ENCODE measurements around the gene FMR1. TPM values are rescaled to one million over a fixed set of nuclear protein-coding genes. Genes with fewer than 3 reads are reported as not detected.

FMR1 gene
- total RNA-seq, 5 donors from 2014 or later (not counting 1 experiment from before 2014, with no cell fraction given): 56.1 to 94.2 (median 60.1) TPM

DNA sequence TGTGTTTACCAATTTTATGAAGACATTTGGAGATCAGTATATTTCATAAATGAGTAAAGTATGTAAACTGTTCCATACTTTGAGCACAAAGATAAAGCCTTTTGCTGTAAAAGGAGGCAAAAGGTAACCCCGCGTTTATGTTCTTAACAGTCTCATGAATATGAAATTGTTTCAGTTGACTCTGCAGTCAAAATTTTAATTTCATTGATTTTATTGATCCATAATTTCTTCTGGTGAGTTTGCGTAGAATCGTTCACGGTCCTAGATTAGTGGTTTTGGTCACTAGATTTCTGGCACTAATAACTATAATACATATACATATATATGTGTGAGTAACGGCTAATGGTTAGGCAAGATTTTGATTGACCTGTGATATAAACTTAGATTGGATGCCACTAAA is 1.9 kb downstream of the FMR1 start:
- no peak overlapping the region for H3K4me3 ChIP-seq (ENCODE audit: control insufficient read depth in 1 of 2, extremely low read depth in 1 of 2, low read length in 1 of 2)
- H3K27ac ChIP-seq (ENCODE audit: low read length): no peak overlapping the region
- CTCF ChIA-PET: no interaction called here
- no peaks in the 10 kb centered on the region for H3K36me3 ChIP-seq (ENCODE audit: control insufficient read depth in 2 of 2, extremely low read depth in 1 of 2, insufficient read depth in 1 of 2, low read length in 1 of 2)
- Mint-ChIP-seq H3K27me3 (no peaks in the 10 kb centered on the region), H3K4me3 (peak overlapping the region; percentile 80 to 98 (median 92)), H3K27ac (peak overlapping the region; percentile 31 to 94), H3K36me3 (no peaks in the 10 kb centered on the region), H3K9me3 (no peaks in the 10 kb centered on the region), H3K4me1 (peaks cover 38 to 58% (median 57%) of the 10 kb centered on the region in 3 donors)
- H3K9me3 ChIP-seq: no peaks in the 10 kb centered on the region
- POLR2A ChIA-PET: no interaction called here
- WGBS (ENCODE audit: insufficient coverage): no CpG with 5 or more reads among the region's 6 CpGs
- DNase-seq (no peak), ATAC-seq (replicated peaks in 1 of 4) (no peak)
- peaks cover 13 to 16% of the 10 kb centered on the region in 2 experiments for H3K4me1 ChIP-seq (ENCODE audit: control insufficient read depth in 1 of 2, extremely low read depth in 1 of 2, insufficient read depth in 2 of 2, low read length in 2 of 2)
- no peaks in the 10 kb centered on the region for H3K27me3 ChIP-seq (replicated peaks in 1 of 2; ENCODE audit: control insufficient read depth in 2 of 2, extremely low read depth in 1 of 2, insufficient read depth in 2 of 2, low read length in 1 of 2)

DNA sequence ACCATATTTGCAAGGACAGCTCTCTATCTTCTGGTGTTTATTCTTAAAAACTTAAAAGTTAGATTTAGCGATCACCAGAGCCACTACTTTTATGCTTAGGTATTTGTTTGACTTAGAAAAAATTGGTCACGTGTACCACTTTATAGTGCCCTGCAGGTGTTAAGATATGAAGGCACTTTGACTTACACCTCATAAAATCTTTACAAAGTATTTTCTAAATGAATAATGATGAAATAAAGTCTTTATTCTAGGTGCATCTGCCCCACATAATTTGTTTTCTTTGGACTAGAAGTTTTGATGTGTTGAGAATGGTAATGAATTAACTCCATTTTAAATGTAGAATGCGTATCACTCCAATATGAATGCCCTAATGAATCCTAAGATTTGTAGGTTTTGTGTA is 2.9 kb downstream of the FMR1 start:
- ChIA-PET CTCF (no interaction called here), POLR2A (interaction anchor here in 1 of 2 donors (0.5 kb wide), 1 partner anchor 26 kb away, joined by 10 read pairs; no protein-coding TSS in a partner anchor)
- Histone ChIP-seq H3K4me3 (ENCODE audit: control insufficient read depth in 1 of 2, extremely low read depth in 1 of 2, low read length in 1 of 2) (no peak overlapping the region), H3K36me3 (ENCODE audit: control insufficient read depth in 2 of 2, extremely low read depth in 1 of 2, insufficient read depth in 1 of 2, low read length in 1 of 2) (no peaks in the 10 kb centered on the region), H3K4me1 (ENCODE audit: control insufficient read depth in 1 of 2, extremely low read depth in 1 of 2, insufficient read depth in 2 of 2, low read length in 2 of 2) (peaks cover 16 to 22% of the 10 kb centered on the region in 2 experiments), H3K27ac (ENCODE audit: low read length) (no peak overlapping the region), H3K27me3 (replicated peaks in 1 of 2; ENCODE audit: control insufficient read depth in 2 of 2, extremely low read depth in 1 of 2, insufficient read depth in 2 of 2, low read length in 1 of 2) (no peaks in the 10 kb centered on the region), H3K9me3 (no peaks in the 10 kb centered on the region)
- no peak for DNase-seq
- WGBS (ENCODE audit: insufficient coverage): no CpG with 5 or more reads among the region's 3 CpGs
- H3K36me3 Mint-ChIP-seq: no peaks in the 10 kb centered on the region
- no peak for ATAC-seq (replicated peaks in 1 of 4)
- H3K9me3 Mint-ChIP-seq: no peaks in the 10 kb centered on the region
- H3K27ac Mint-ChIP-seq: peak overlapping the region; percentile 49 to 66
- no peaks in the 10 kb centered on the region for H3K27me3 Mint-ChIP-seq
- H3K4me3 Mint-ChIP-seq: peak overlapping the region; percentile 64 to 92 (median 80)
- peaks cover 38 to 63% (median 59%) of the 10 kb centered on the region in 3 donors for H3K4me1 Mint-ChIP-seq

DNA sequence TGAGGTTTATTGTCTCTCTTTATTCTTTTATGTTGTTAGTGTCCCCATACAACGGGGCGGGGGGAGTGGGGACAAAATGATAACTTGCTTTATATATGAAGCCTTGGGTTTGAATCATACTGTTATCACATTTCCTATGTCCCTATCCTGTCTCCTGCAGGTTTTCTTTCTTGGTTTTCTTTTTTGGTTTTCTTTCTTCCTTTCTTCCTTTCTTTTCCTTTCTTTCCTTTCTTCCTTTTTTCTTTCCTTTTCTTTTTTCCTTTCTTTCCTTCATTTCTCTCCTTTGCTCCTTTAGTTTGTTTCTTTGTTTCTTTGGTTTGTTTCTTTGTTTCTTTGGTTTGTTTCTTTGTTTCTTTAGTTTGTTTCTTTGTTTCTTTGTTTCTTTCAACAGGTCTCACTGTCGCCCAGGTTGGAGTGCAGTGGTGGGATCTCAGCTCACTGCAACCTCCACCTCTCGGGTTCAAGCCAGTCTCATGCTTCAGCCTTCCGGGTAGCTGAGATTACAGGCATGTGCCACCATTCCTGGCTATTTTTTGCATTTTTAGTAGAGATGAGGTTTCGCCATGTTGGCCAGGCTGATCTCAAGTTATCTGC is 4.8 kb downstream of the FMR1 start:
- no peaks in the 10 kb centered on the region for H3K27me3 Mint-ChIP-seq
- CTCF ChIA-PET: no interaction called here
- WGBS (ENCODE audit: insufficient coverage): 100% methylated on average over 1 of the region's 6 CpGs

DNA sequence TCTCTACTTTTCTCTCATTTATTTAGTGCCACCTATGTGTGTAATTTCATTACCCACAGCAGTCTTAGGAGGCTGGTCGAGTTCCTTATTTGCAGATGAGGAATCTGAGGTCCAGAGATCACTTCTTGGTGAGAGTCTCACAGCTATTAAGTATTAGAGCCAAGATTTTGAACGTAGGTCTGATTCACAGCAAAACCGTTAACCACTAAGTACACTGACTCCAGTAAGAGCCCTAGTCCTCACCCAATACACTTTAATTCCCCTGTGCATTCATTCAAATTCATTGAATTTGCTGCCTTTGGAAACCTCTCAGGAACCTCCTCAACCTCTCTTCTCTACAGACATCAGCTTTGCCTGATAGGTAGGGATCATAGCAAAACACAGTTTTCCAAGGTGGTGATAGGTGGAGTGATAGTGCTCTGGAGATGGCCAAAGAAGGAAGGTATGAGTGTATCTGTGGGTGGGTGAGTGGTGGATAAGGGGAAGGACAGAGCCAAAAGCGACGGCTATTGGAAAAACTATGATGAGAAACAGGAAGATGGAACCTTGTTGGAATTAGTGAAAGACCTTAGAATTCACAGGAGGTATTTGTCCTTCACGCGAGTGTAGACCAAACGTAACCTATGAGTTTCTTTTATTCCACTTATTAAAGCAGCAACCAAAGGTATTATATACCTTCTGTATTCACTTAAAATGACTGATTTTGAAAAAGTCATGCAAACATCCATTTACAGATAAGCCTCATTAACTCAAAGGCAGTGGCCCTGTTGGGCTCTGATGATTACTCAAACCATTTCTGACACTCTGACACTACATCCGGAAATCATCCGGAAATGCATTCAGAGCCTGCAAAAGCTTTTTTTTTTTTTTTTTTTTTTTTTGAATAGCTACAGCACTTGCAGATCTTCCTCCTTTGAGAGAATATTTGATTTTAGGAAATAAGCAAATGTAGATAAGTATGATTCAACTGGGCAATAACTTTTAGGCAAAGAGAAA is 6.3 kb downstream of the FMR1 start:
- Mint-ChIP-seq H3K27me3 (no peaks in the 10 kb centered on the region), H3K4me1 (peaks cover 54 to 88% (median 80%) of the 10 kb centered on the region in 3 donors), H3K4me3 (peak overlapping the region in 2 of 3 donors; percentile 21 to 66), H3K36me3 (no peaks in the 10 kb centered on the region), H3K27ac (peak overlapping the region; percentile 73 to 86), H3K9me3 (no peaks in the 10 kb centered on the region)
- Histone ChIP-seq H3K36me3 (ENCODE audit: control insufficient read depth in 2 of 2, extremely low read depth in 1 of 2, insufficient read depth in 1 of 2, low read length in 1 of 2) (no peaks in the 10 kb centered on the region), H3K4me1 (ENCODE audit: control insufficient read depth in 1 of 2, extremely low read depth in 1 of 2, insufficient read depth in 2 of 2, low read length in 2 of 2) (peaks cover 9 to 22% of the 10 kb centered on the region in 2 experiments), H3K27me3 (replicated peaks in 1 of 2; ENCODE audit: control insufficient read depth in 2 of 2, extremely low read depth in 1 of 2, insufficient read depth in 2 of 2, low read length in 1 of 2) (no peaks in the 10 kb centered on the region), H3K9me3 (no peaks in the 10 kb centered on the region), H3K4me3 (ENCODE audit: control insufficient read depth in 1 of 2, extremely low read depth in 1 of 2, low read length in 1 of 2) (peak overlapping the region in 1 of 2 donors; percentile 11), H3K27ac (ENCODE audit: low read length) (peak overlapping the region; percentile 72)
- ChIA-PET POLR2A (interaction anchor here in 1 of 2 donors (0.5 kb wide), 1 partner anchor 68 kb away, joined by 3 read pairs; no protein-coding TSS in a partner anchor), CTCF (interaction anchor here in 1 of 2 donors (0.7 kb wide), 1 partner anchor 23 kb away, joined by 3 read pairs; no protein-coding TSS in a partner anchor)
- ATAC-seq (replicated peaks in 1 of 4) (peak; percentile 68 to 78 (median 73)), DNase-seq (peak in 11 of 35 experiments; percentile 0 to 71 (median 9))
- WGBS (ENCODE audit: insufficient coverage): no CpG with 5 or more reads among the region's 10 CpGs

More for the DNA sequence above, 4.8 kb downstream of the FMR1 start:
- Histone ChIP-seq H3K27ac (ENCODE audit: low read length) (no peak overlapping the region), H3K9me3 (no peaks in the 10 kb centered on the region), H3K27me3 (replicated peaks in 1 of 2; ENCODE audit: control insufficient read depth in 2 of 2, extremely low read depth in 1 of 2, insufficient read depth in 2 of 2, low read length in 1 of 2) (no peaks in the 10 kb centered on the region), H3K36me3 (ENCODE audit: control insufficient read depth in 2 of 2, extremely low read depth in 1 of 2, insufficient read depth in 1 of 2, low read length in 1 of 2) (no peaks in the 10 kb centered on the region), H3K4me1 (ENCODE audit: control insufficient read depth in 1 of 2, extremely low read depth in 1 of 2, insufficient read depth in 2 of 2, low read length in 2 of 2) (peaks cover 9 to 23% of the 10 kb centered on the region in 2 experiments), H3K4me3 (ENCODE audit: control insufficient read depth in 1 of 2, extremely low read depth in 1 of 2, low read length in 1 of 2) (no peak overlapping the region)
- Mint-ChIP-seq H3K27ac (peak overlapping the region; percentile 61 to 79), H3K4me3 (no peak overlapping the region), H3K36me3 (no peaks in the 10 kb centered on the region), H3K4me1 (peaks cover 47 to 73% (median 68%) of the 10 kb centered on the region in 3 donors), H3K9me3 (no peaks in the 10 kb centered on the region)
- POLR2A ChIA-PET: no interaction called here
- DNase-seq (no peak), ATAC-seq (replicated peaks in 1 of 4) (no peak)

DNA sequence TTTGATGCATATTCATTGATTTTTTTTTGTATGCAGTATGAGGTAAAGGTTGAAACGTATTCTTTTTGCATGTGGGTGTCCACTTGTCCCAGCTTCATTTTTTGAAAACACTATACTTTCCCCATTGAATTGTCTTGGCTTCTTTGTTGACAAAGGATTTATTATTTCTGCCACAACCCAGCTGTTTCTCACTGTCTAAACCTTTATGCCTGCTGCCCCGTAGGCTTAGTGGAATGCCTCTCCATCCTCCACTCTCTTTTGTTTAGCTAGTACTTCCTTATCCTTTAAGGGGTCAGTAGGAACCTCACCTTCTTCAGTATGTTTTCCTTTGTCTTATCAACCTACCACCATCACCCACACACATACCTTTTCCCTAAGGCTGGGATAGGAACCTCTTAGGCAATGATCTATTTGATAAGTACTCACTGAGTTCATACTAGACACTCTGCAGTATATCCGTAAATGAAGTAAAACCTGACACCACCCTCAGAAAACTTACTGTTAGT is 8.5 kb downstream of the FMR1 start:
- WGBS (ENCODE audit: insufficient coverage): no CpG with 5 or more reads among the region's 3 CpGs
- no peak for ATAC-seq (replicated peaks in 1 of 4)
- peaks cover 0 to 1% of the 10 kb centered on the region in 2 donors for H3K36me3 ChIP-seq (ENCODE audit: control insufficient read depth in 2 of 2, extremely low read depth in 1 of 2, insufficient read depth in 1 of 2, low read length in 1 of 2)
- H3K9me3 ChIP-seq: no peaks in the 10 kb centered on the region
- no peak for DNase-seq
- peaks cover 9 to 14% of the 10 kb centered on the region in 2 experiments for H3K4me1 ChIP-seq (ENCODE audit: control insufficient read depth in 1 of 2, extremely low read depth in 1 of 2, insufficient read depth in 2 of 2, low read length in 2 of 2)
- Mint-ChIP-seq H3K4me1 (peaks cover 37 to 76% (median 71%) of the 10 kb centered on the region in 3 donors), H3K9me3 (no peaks in the 10 kb centered on the region), H3K27ac (no peak overlapping the region), H3K36me3 (no peaks in the 10 kb centered on the region), H3K4me3 (no peak overlapping the region), H3K27me3 (no peaks in the 10 kb centered on the region)
- no peaks in the 10 kb centered on the region for H3K27me3 ChIP-seq (replicated peaks in 1 of 2; ENCODE audit: control insufficient read depth in 2 of 2, extremely low read depth in 1 of 2, insufficient read depth in 2 of 2, low read length in 1 of 2)
- no peak overlapping the region for H3K27ac ChIP-seq (ENCODE audit: low read length)
- no peak overlapping the region for H3K4me3 ChIP-seq (ENCODE audit: control insufficient read depth in 1 of 2, extremely low read depth in 1 of 2, low read length in 1 of 2)
- ChIA-PET POLR2A (interaction anchor here in 1 of 2 donors (0.6 kb wide), 1 partner anchor 1593 kb away, joined by 3 read pairs; no protein-coding TSS in a partner anchor), CTCF (no interaction called here)

DNA sequence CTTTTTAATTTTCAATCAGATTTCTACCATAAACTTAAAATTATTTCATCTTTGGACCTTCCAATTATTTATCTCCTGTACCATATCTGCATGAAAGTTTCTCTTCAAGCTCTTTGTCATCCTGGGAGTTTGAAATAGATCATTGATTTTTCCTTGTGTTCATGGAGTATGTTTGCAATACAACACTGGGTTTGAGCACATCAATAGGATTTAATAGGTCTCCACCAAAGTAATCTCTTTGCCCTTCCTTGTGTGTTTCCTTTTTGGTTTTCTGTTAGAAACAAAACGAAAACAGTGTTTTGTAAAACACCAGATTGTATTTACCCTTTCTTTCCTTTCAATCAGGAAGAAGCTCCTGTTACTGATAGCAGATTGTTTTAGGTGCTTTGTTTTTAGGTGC is 11.9 kb downstream of the FMR1 start:
- no peaks in the 10 kb centered on the region for H3K9me3 ChIP-seq
- H3K27ac ChIP-seq (ENCODE audit: low read length): no peak overlapping the region
- DNase-seq (no peak), ATAC-seq (replicated peaks in 1 of 4) (no peak)
- H3K9me3 Mint-ChIP-seq: no peaks in the 10 kb centered on the region
- H3K27me3 ChIP-seq (replicated peaks in 1 of 2; ENCODE audit: control insufficient read depth in 2 of 2, extremely low read depth in 1 of 2, insufficient read depth in 2 of 2, low read length in 1 of 2): no peaks in the 10 kb centered on the region
- no peak overlapping the region for H3K4me3 Mint-ChIP-seq
- H3K36me3 ChIP-seq (ENCODE audit: control insufficient read depth in 2 of 2, extremely low read depth in 1 of 2, insufficient read depth in 1 of 2, low read length in 1 of 2): peaks cover 0 to 9% of the 10 kb centered on the region in 2 donors
- H3K27me3 Mint-ChIP-seq: no peaks in the 10 kb centered on the region
- peaks cover 0 to 10% of the 10 kb centered on the region in 2 experiments for H3K4me1 ChIP-seq (ENCODE audit: control insufficient read depth in 1 of 2, extremely low read depth in 1 of 2, insufficient read depth in 2 of 2, low read length in 2 of 2)
- no peak overlapping the region for H3K4me3 ChIP-seq (ENCODE audit: control insufficient read depth in 1 of 2, extremely low read depth in 1 of 2, low read length in 1 of 2)
- H3K27ac Mint-ChIP-seq: no peak overlapping the region
- POLR2A ChIA-PET: interaction anchor here in 1 of 2 donors (0.7 kb wide), 1 partner anchor 60 kb away, joined by 4 read pairs; no protein-coding TSS in a partner anchor
- peaks cover 16 to 51% (median 42%) of the 10 kb centered on the region in 3 donors for H3K4me1 Mint-ChIP-seq
- peaks cover 6% of the 10 kb centered on the region for H3K36me3 Mint-ChIP-seq
- WGBS (ENCODE audit: insufficient coverage): no CpG with 5 or more reads among the region's 1 CpG
- CTCF ChIA-PET: no interaction called here

Measured in T-cell (primary cell).